Spleen (tissue), 7 donors: ENCODE data around the gene FAM161A.
"Not testable (repeated sequence)": the region's sequence is repeated elsewhere in the genome, so short reads cannot be mapped to it uniquely, and the experiment has no call there.

Experiments
- CTCF ChIP-seq, 11 experiments: fragments of 200-600 bp in 7 of 11; fragments of 450-650 bp in 4 of 11; sonication (generic) in 4 of 11; IDR thresholded peaks in 8 of 11; conservative IDR thresholded peaks in 3 of 11; 1 replicate in 7 of 11; 2 replicates in 4 of 11; pipeline versions ENCODE4 v1.4.0 to v1.8.0; 2016 to 2021; ENCODE audit warnings: antibody characterized with exemption in 11 of 11, inconsistent platforms in 4 of 11, mild to moderate bottlenecking in 1 of 11
- POLR2A ChIP-seq, 3 donors: fragments of 450-650 bp; IDR thresholded peaks; one replicate each; pipeline ENCODE4 v1.5.1; 2017; ENCODE audit warnings: antibody characterized with exemption in 3 of 3, mild to moderate bottlenecking in 1 of 3
- POLR2AphosphoS5 ChIP-seq, 3 donors: sonication (generic); formaldehyde crosslinking; IDR thresholded peaks; one replicate each; pipeline ENCODE4 v1.5.1; 2017; ENCODE audit warnings: antibody characterized with exemption in 3 of 3
- donor health status: DM: no; HTN: no; CAD: no; lungs with moderate emphysema.
- donor health status: DM: no; HTN: no; CAD: no.
- donor health status: DM: no; HTN: no; CAD: no.

GRCh38 chr2:61797446-61797845 lies 56.4 kb downstream of the FAM161A start:
- not testable (repeated sequence) for TF ChIP-seq POLR2A (IDR thresholded peaks at IDR 0.05); CTCF (IDR thresholded peaks at IDR 0.05 in 8 of 11, conservative IDR thresholded peaks at IDR 0.05 in 3 of 11); POLR2AphosphoS5 (IDR thresholded peaks at IDR 0.05)
